ENCODE measurements around the gene ATP9B.
"Not testable (repeated sequence)": the region's sequence is repeated elsewhere in the genome, so short reads cannot be mapped to it uniquely, and the experiment has no call there.

DNA sequence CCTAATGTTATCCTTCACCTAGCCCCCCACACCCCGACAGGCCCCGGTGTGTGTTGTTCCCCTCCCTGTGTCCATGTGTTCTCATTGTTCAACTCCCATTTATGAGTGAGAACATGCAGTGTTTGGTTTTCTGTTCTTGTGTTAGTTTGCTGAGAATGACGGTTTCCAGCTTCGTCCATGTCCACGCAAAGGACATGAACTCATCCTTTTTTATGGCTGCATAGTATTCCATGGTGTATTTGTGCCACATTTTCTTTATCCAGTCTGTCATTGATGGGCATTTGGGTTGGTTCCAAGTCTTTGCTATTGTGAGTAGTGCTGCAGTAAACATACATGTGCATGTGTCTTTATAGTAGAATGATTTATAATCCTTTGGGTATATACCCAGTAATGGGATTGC is 9.6 kb downstream of the ATP9B start:
- TF ChIP-seq EZH2 (IDR thresholded peaks at IDR 0.05; ENCODE audit: low read depth), result not testable (repeated sequence)
- TF ChIP-seq, protein P1, sequence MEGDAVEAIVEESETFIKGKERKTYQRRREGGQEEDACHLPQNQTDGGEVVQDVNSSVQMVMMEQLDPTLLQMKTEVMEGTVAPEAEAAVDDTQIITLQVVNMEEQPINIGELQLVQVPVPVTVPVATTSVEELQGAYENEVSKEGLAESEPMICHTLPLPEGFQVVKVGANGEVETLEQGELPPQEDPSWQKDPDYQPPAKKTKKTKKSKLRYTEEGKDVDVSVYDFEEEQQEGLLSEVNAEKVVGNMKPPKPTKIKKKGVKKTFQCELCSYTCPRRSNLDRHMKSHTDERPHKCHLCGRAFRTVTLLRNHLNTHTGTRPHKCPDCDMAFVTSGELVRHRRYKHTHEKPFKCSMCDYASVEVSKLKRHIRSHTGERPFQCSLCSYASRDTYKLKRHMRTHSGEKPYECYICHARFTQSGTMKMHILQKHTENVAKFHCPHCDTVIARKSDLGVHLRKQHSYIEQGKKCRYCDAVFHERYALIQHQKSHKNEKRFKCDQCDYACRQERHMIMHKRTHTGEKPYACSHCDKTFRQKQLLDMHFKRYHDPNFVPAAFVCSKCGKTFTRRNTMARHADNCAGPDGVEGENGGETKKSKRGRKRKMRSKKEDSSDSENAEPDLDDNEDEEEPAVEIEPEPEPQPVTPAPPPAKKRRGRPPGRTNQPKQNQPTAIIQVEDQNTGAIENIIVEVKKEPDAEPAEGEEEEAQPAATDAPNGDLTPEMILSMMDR (conservative IDR thresholded peaks at IDR 0.05), result not testable (repeated sequence)

All from PC-9 (cell line).